PFSK-1 (cell line): ENCODE data around the gene CACNA2D2.

ENCODE experiments used
- FOXP2 ChIP-seq: optimal IDR thresholded peaks from 2 replicates; pipeline ENCODE3; 2011; ENCODE audit warnings: borderline replicate concordance, control low read depth, inconsistent platforms; ENCODE audit not compliant: insufficient read depth; ENCODE audit errors: extremely low read length, extremely low read depth
- POLR2AphosphoS5 ChIP-seq: IDR thresholded peaks from 2 replicates; pipeline ENCODE4 v1.6.1; 2012; ENCODE audit warnings: low read depth, mild to moderate bottlenecking, control low read depth, low read length, moderate library complexity
- REST ChIP-seq, 2 experiments: IDR thresholded peaks; 2 replicates each; pipeline versions ENCODE4 v1.6.1 to v1.8.0; 2011 to 2012; ENCODE audit warnings: low read depth in 2 of 2, low read length in 2 of 2, control low read depth in 1 of 2, inconsistent platforms in 1 of 2, mild to moderate bottlenecking in 1 of 2, moderate library complexity in 1 of 2; ENCODE audit not compliant: insufficient read depth in 1 of 2
- SIN3A ChIP-seq: IDR thresholded peaks from 2 replicates; pipeline ENCODE4 v1.6.1; 2012; ENCODE audit warnings: mild to moderate bottlenecking, low read length, moderate library complexity, borderline replicate concordance; ENCODE audit not compliant: insufficient read depth
- TAF1 ChIP-seq: IDR thresholded peaks from 2 replicates; pipeline ENCODE4 v1.6.1; 2012; ENCODE audit warnings: low read length, control low read depth, borderline replicate concordance; ENCODE audit not compliant: insufficient read depth

- TF ChIP-seq POLR2AphosphoS5, result no peak
- no peak for TF ChIP-seq REST (IDR thresholded peaks at IDR 0.05; ENCODE audit: insufficient read depth in 1 of 2, low read depth in 2 of 2, low read length in 2 of 2)
- no peak for TF ChIP-seq TAF1
- TF ChIP-seq SIN3A, result no peak
- TF ChIP-seq FOXP2, result no peak
These were observed 120.7 kb downstream of the CACNA2D2 start for GRCh38 chr3:50382722-50383121.
